OCI-LY7 (cell line): ENCODE measurements around the gene IL6ST. TPM values are rescaled to one million over a fixed set of nuclear protein-coding genes. Genes with fewer than 3 reads are reported as not detected.
"Not testable (repeated sequence)": the region's sequence is repeated elsewhere in the genome, so short reads cannot be mapped to it uniquely, and the experiment has no call there.

Experiments
- BruUV-seq: library from RNA; stranded (reverse); fragments of 400-500 nt; replicated peaks from 2 replicates; lab custom pipeline; 2021; lab: Mats Ljungman, UMichigan
- CTCF ChIA-PET: fragments of 300-600 bp; sonication (Branson Sonifier 250); formaldehyde crosslinking; loops from one replicate; lab custom pipeline; 2022; ENCODE audit warnings: antibody characterized with exemption; ENCODE audit not compliant: unreplicated experiment; lab: Charles Lee
- POLR2A ChIA-PET: fragments of 300-600 bp; sonication (Branson Sonifier 250); formaldehyde crosslinking; loops from one replicate; lab custom pipeline; 2022; ENCODE audit warnings: antibody characterized with exemption; lab: Charles Lee
- DNase-seq: peaks from one replicate; pipeline ENCODE4 v3.0.0-alpha.2; 2015; ENCODE audit warnings: low spot score
- H2AFZ ChIP-seq: fragments of 200-600 bp; sonication (generic), shearing (Covaris generic); 2 replicates; pipeline ENCODE4 v1.6.1; 2014; ENCODE audit warnings: mild to moderate bottlenecking, antibody characterized with exemption, low read length, moderate library complexity
- H3K27ac ChIP-seq: fragments of 200-600 bp; sonication (generic); 2 replicates; pipeline ENCODE4 v1.5.1; 2014; ENCODE audit warnings: mixed run types, low read depth, mild to moderate bottlenecking, moderate library complexity, low read length, inconsistent platforms; ENCODE audit not compliant: poor library complexity, severe bottlenecking
- H3K36me3 ChIP-seq: fragments of 200-600 bp; sonication (generic); 2 replicates; pipeline ENCODE4 v1.6.1; 2014; ENCODE audit warnings: mild to moderate bottlenecking, antibody characterized with exemption, low read length, moderate library complexity, mixed read lengths; ENCODE audit not compliant: insufficient read depth
- H3K4me1 ChIP-seq: fragments of 200-600 bp; sonication (generic); 2 replicates; pipeline ENCODE4 v1.5.1; 2014; ENCODE audit warnings: mild to moderate bottlenecking, low read length; ENCODE audit not compliant: insufficient read depth, poor library complexity, severe bottlenecking
- H3K4me2 ChIP-seq: fragments of 200-600 bp; sonication (generic); 2 replicates; pipeline ENCODE4 v1.6.1; 2014; ENCODE audit warnings: mild to moderate bottlenecking, low read length
- H3K4me3 ChIP-seq: fragments of 200-600 bp; sonication (generic); 2 replicates; pipeline ENCODE4 v1.5.1; 2014; ENCODE audit warnings: mild to moderate bottlenecking, low read depth, low read length; ENCODE audit not compliant: poor library complexity, severe bottlenecking
- H3K79me2 ChIP-seq: fragments of 200-600 bp; sonication (generic); 2 replicates; pipeline ENCODE4 v1.6.1; 2016; ENCODE audit warnings: low read depth, mild to moderate bottlenecking, low read length, moderate library complexity, mixed read lengths; ENCODE audit not compliant: insufficient read depth
- H3K9me2 ChIP-seq: fragments of 200-600 bp; sonication (generic); 2 replicates; pipeline ENCODE4 v1.6.1; 2016; ENCODE audit warnings: mild to moderate bottlenecking, low read length, mixed read lengths; ENCODE audit not compliant: insufficient read depth
- H3K9me3 ChIP-seq: fragments of 200-600 bp; sonication (generic); 2 replicates; pipeline ENCODE4 v1.6.1; 2014; ENCODE audit warnings: mild to moderate bottlenecking, mixed run types, low read length, mixed read lengths
- H4K20me1 ChIP-seq: fragments of 200-600 bp; sonication (generic); 2 replicates; pipeline ENCODE4 v1.6.1; 2014; ENCODE audit warnings: mild to moderate bottlenecking, antibody characterized with exemption, low read length, moderate library complexity, mixed read lengths; ENCODE audit not compliant: insufficient read depth
- CTCF ChIP-seq: fragments of 200-600 bp; sonication (generic); conservative IDR thresholded peaks from 2 replicates; pipeline ENCODE4 v1.5.1; 2014; ENCODE audit warnings: mild to moderate bottlenecking, antibody characterized with exemption, low read length, moderate library complexity, mixed read lengths
- EZH2phosphoT487 ChIP-seq: fragments of 200-600 bp; sonication (generic); IDR thresholded peaks from 2 replicates; pipeline ENCODE4 v1.6.1; 2018; ENCODE audit warnings: low read depth, borderline replicate concordance, mild to moderate bottlenecking, mixed run types, antibody characterized with exemption, low read length, moderate library complexity, mixed read lengths
- intact Hi-C: fragments of 100-400 bp; cut with micrococcal nuclease; formaldehyde crosslinking; loops from one replicate; pipeline ENCODE4 v1.10.0; 2022; ENCODE audit not compliant: unreplicated experiment
- total RNA-seq, 2 experiments: library from RNA; depleted of rRNA in 1 of 2; stranded (reverse); fragments of >200 nt in 1 of 2; shearing (Covaris generic) in 1 of 2; gene quantifications; 2 replicates each; pipeline ENCODE4 v1.2.3, GENCODE V29; 2014 to 2022

Gene IL6ST
- total RNA-seq, 2 experiments from 2014 or later = 5.6 to 13.3 TPM

- H3K4me2 ChIP-seq = no peak overlapping the region
- TF ChIP-seq CTCF (no peak), EZH2phosphoT487 (no peak)
- no peak for DNase-seq
- no peaks in the 10 kb centered on the region; the same call in 1 of the 2 replicates for H3K9me3 ChIP-seq
- no peaks in the 10 kb centered on the region for H3K9me2 ChIP-seq
- POLR2A ChIA-PET = interaction anchor here (0.6 to 1.1 kb wide), 4 partner anchors 13 to 69 kb away, joined by 3 to 5 read pairs (median 4); no protein-coding TSS in a partner anchor
- no peak overlapping the region for H3K27ac ChIP-seq
- H3K4me1 ChIP-seq = peaks cover 12% of the 10 kb centered on the region
- peaks cover 16% of the 10 kb centered on the region; the same call in 1 of the 2 replicates for H3K79me2 ChIP-seq
- no peak overlapping the region for H2AFZ ChIP-seq
- BruUV-seq = no TSS peak
- intact Hi-C loops = no loop called here
- H3K4me3 ChIP-seq = no peak overlapping the region
- CTCF ChIA-PET = no interaction called here
- 0 out of 2 replicates have a peak, but pooled peaks cover 5% of the 10 kb centered on the region for H3K36me3 ChIP-seq
- H4K20me1 ChIP-seq = no peaks in the 10 kb centered on the region; the same call in 1 of the 2 replicates
Measured at GRCh38 chr5:55988979-55989638, 5.7 kb downstream of the IL6ST start.

GRCh38 chr5:55988428-55988827 lies 6.3 kb downstream of the IL6ST start:
- CTCF ChIA-PET = not testable (repeated sequence)

GRCh38 chr5:55986931-55987330 lies 7.8 kb downstream of the IL6ST start:
- no peak for DNase-seq
- no peak overlapping the region for H3K27ac ChIP-seq
- no peak overlapping the region for H3K4me2 ChIP-seq
- TF ChIP-seq EZH2phosphoT487 (no peak), CTCF (no peak)
- intact Hi-C loops = no loop called here
- no TSS peak for BruUV-seq
- H3K4me1 ChIP-seq = no peaks in the 10 kb centered on the region
- no peak overlapping the region for H3K4me3 ChIP-seq
- 0 out of 2 replicates have a peak, but pooled peaks cover 5% of the 10 kb centered on the region for H3K36me3 ChIP-seq
- H3K9me3 ChIP-seq = no peaks in the 10 kb centered on the region; the same call in 1 of the 2 replicates
- H4K20me1 ChIP-seq = no peaks in the 10 kb centered on the region
- ChIA-PET POLR2A (interaction anchor here (0.9 kb wide), 1 partner anchor 11 kb away, joined by 3 read pairs; no protein-coding TSS in a partner anchor), CTCF (no interaction called here)
- no peaks in the 10 kb centered on the region for H3K79me2 ChIP-seq
- H3K9me2 ChIP-seq = no peaks in the 10 kb centered on the region
- no peak overlapping the region for H2AFZ ChIP-seq

More at GRCh38 chr5:55988428-55988827, 6.3 kb downstream of the IL6ST start:
- POLR2A ChIA-PET = interaction anchor here (0.7 to 1.1 kb wide), 4 partner anchors 13 to 46 kb away, joined by 3 to 5 read pairs (median 4); no protein-coding TSS in a partner anchor
- H3K9me3 ChIP-seq, H2AFZ ChIP-seq, H3K36me3 ChIP-seq, intact Hi-C loops, DNase-seq, H3K4me3 ChIP-seq, H4K20me1 ChIP-seq, H3K27ac ChIP-seq, H3K4me1 ChIP-seq, H3K79me2 ChIP-seq, BruUV-seq, H3K4me2 ChIP-seq, H3K9me2 ChIP-seq: not testable (repeated sequence)
